Fibroblast of gingiva (primary cell): Measurements from ENCODE around the gene GABARAP.

Source experiments
- DNase-seq: peaks from one replicate; pipeline ENCODE4 v3.0.0-alpha.2; 2011; ENCODE audit warnings: low read depth

The GABARAP gene

GRCh38 chr17:7222093-7222971, 19.9 kb downstream of the GABARAP start:
- DNase-seq = no peak

GRCh38 chr17:7221278-7222092, 20.8 kb downstream of the GABARAP start:
- no peak for DNase-seq

- DNase-seq = peak; percentile 61
Observed at GRCh38 chr17:7220593-7221277, 21.5 kb downstream of the GABARAP start.

- peak; percentile 86 for DNase-seq
Observed at GRCh38 chr17:7219812-7220592, 22.2 kb downstream of the GABARAP start, which contains the start of the genes ACADVL and DLG4. TSS of gene ACADVL (plus strand) at chr17:7219938. CDS start at chr17:7219985, 47 bp downstream. TSS of gene DLG4 (minus strand) at chr17:7219836.

GRCh38 chr17:7219229-7219811, 22.9 kb downstream of the GABARAP start:
- DNase-seq = no peak

- no peak for DNase-seq
Observed at GRCh38 chr17:7218758-7219157, 23.5 kb downstream of the GABARAP start.

- no peak for DNase-seq
Observed at GRCh38 chr17:7218166-7218565, 24.1 kb downstream of the GABARAP start.

GRCh38 chr17:7217113-7217987, 24.9 kb downstream of the GABARAP start:
- DNase-seq = peak; percentile 76

GRCh38 chr17:7216242-7217112, 25.8 kb downstream of the GABARAP start:
- no peak for DNase-seq

- DNase-seq = no peak
Observed at GRCh38 chr17:7215652-7216180, 26.5 kb downstream of the GABARAP start.

GRCh38 chr17:7215136-7215638, 27.1 kb downstream of the GABARAP start:
- DNase-seq = no peak

- DNase-seq = peak; percentile 92
Observed at GRCh38 chr17:7214300-7215135, 27.7 kb downstream of the GABARAP start.

GRCh38 chr17:7213895-7214299, 28.4 kb downstream of the GABARAP start:
- DNase-seq = peak; percentile 75

- no peak for DNase-seq
Observed at GRCh38 chr17:7211491-7212273, 30.6 kb downstream of the GABARAP start.

- DNase-seq = no peak
Observed at GRCh38 chr17:7208754-7209460, 33.3 kb downstream of the GABARAP start.

GRCh38 chr17:7208027-7208571, 34.1 kb downstream of the GABARAP start:
- no peak for DNase-seq
